DND-41 (cell line): ENCODE results near the gene SLC44A3.

Experiments used
- ATAC-seq: fragments of 200-7000 bp; cut with Tn5 transposase; 3 replicates; pipeline ENCODE4 v1.9.1; 2021; ENCODE audit warnings: low read depth; ENCODE audit not compliant: insufficient read depth
- DNase-seq: peaks from one replicate; pipeline ENCODE4 v3.0.0-alpha.2; 2020
- H2AFZ ChIP-seq: 2 replicates; pipeline ENCODE4 v1.6.0; 2012; ENCODE audit warnings: low read depth, low read length
- H3K27ac ChIP-seq: 2 replicates; pipeline ENCODE4 v1.5.1; 2012; ENCODE audit warnings: low read length, inconsistent platforms
- H3K27me3 ChIP-seq: fragments of 200-600 bp; sonication (generic); 2 replicates; pipeline ENCODE4 v1.6.0; 2012; ENCODE audit warnings: low read length, mild to moderate bottlenecking, inconsistent platforms; ENCODE audit not compliant: insufficient read depth, poor library complexity
- H3K36me3 ChIP-seq: 2 replicates; pipeline ENCODE4 v1.5.1; 2012; ENCODE audit warnings: low read length, inconsistent platforms; ENCODE audit not compliant: insufficient read depth
- H3K4me1 ChIP-seq: 2 replicates; pipeline ENCODE4 v1.5.1; 2012; ENCODE audit warnings: mild to moderate bottlenecking, low read length; ENCODE audit not compliant: insufficient read depth
- H3K4me2 ChIP-seq: 2 replicates; pipeline ENCODE4 v1.6.0; 2012; ENCODE audit warnings: mild to moderate bottlenecking, moderate library complexity, low read length, inconsistent platforms; ENCODE audit not compliant: insufficient read depth
- H3K4me3 ChIP-seq, 2 experiments: fragments of 200-600 bp in 1 of 2; shearing (Covaris generic) in 1 of 2; 2 replicates each; pipeline ENCODE4 v1.5.1; 2012 to 2016; ENCODE audit warnings: inconsistent platforms in 2 of 2, low read length in 2 of 2, mild to moderate bottlenecking in 2 of 2, low read depth in 1 of 2, moderate library complexity in 1 of 2
- H3K79me2 ChIP-seq: 2 replicates; pipeline ENCODE4 v1.6.0; 2012; ENCODE audit warnings: low read length, inconsistent platforms; ENCODE audit not compliant: insufficient read depth
- H3K9ac ChIP-seq: 2 replicates; pipeline ENCODE4 v1.6.0; 2012; ENCODE audit warnings: low read depth, mild to moderate bottlenecking, inconsistent platforms, low read length, moderate library complexity
- H3K9me3 ChIP-seq: 2 replicates; pipeline ENCODE4 v1.5.1; 2012; ENCODE audit warnings: low read length, moderate library complexity, mild to moderate bottlenecking, inconsistent platforms; ENCODE audit not compliant: insufficient read depth, severe bottlenecking
- H4K20me1 ChIP-seq: 2 replicates; pipeline ENCODE4 v1.6.0; 2012; ENCODE audit warnings: low read length; ENCODE audit not compliant: insufficient read depth
- CTCF ChIP-seq: IDR thresholded peaks from 2 replicates; pipeline ENCODE4 v1.5.1; 2012; ENCODE audit warnings: borderline replicate concordance, low read length, moderate library complexity, mild to moderate bottlenecking; ENCODE audit not compliant: poor library complexity, severe bottlenecking; ENCODE audit errors: extremely low read depth
- EZH2 ChIP-seq: IDR thresholded peaks from 3 replicates; pipeline ENCODE4 v1.6.1; 2012; ENCODE audit warnings: borderline replicate concordance, low read depth, mild to moderate bottlenecking, moderate library complexity, low read length, inconsistent platforms; ENCODE audit not compliant: severe bottlenecking

Gene SLC44A3

GRCh38 chr1:94894630-94895029 lies 74.5 kb downstream of the SLC44A3 start:
- H2AFZ ChIP-seq: no peak overlapping the region
- H3K9me3 ChIP-seq: no peaks in the 10 kb centered on the region
- no peaks in the 10 kb centered on the region for H3K79me2 ChIP-seq
- H3K27me3 ChIP-seq: no peaks in the 10 kb centered on the region
- peaks cover 15% of the 10 kb centered on the region; the same call in 1 of the 2 replicates for H3K4me1 ChIP-seq
- H3K4me3 ChIP-seq: no peak overlapping the region
- no peaks in the 10 kb centered on the region for H3K36me3 ChIP-seq
- H3K9ac ChIP-seq: no peak overlapping the region
- no peak for DNase-seq
- H3K4me2 ChIP-seq: no peak overlapping the region
- no peak overlapping the region for H3K27ac ChIP-seq
- no peak for ATAC-seq
- TF ChIP-seq EZH2: no peak
- TF ChIP-seq CTCF: no peak
- no peaks in the 10 kb centered on the region for H4K20me1 ChIP-seq

- no peak for ATAC-seq
- no peak for DNase-seq
Measured at GRCh38 chr1:94895518-94895917, 75.4 kb downstream of the SLC44A3 start.

DNA sequence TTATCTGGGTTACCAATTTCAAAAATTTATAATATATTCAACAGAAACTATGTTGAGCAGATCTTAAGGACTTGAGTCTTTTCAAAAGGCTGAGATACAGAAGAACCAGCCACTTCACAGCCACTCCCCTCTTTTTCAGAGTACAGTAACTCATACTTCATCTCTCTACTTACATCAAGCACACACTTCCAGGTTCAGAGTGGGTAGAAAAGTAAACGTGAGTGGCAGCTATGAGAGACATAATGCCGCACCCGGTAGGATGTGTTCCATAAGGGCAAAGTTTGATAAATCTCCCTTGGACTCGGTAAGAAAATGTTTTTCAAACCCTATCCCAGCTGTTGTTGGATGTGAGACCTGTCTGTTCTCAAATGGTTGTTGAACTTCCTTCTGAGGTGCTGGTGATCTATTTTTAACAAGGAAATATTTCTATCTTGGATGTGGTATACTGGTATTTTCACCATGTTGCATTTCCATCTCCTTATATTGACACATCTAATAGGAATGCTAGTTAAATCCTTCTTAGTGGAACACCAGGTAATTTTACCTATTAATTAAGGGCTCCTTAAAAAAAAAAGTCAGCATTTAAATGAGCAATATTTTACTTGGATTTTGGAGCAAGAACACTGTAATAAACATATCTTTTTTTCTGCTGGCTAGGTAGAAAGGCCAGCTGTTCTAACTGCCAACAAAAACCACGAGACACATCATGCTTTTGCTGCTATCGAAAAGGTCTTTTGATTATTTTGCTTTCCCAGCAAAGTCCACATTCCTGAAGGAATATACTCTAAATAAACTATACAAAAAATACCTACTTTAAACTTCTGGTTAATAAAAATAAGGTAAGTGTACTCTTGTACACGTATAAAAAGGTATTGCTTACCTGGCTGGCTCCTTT lies 78.6 kb downstream of the SLC44A3 start:
- H3K4me2 ChIP-seq: no peak overlapping the region
- H3K9me3 ChIP-seq: no peaks in the 10 kb centered on the region
- no peaks in the 10 kb centered on the region for H4K20me1 ChIP-seq
- ATAC-seq: no peak
- DNase-seq: no peak
- no peaks in the 10 kb centered on the region for H3K27me3 ChIP-seq
- H3K27ac ChIP-seq: 0 out of 2 replicates have a peak overlapping the region, but pooled peaks have one; percentile 8
- H2AFZ ChIP-seq: no peak overlapping the region
- H3K36me3 ChIP-seq: no peaks in the 10 kb centered on the region
- no peaks in the 10 kb centered on the region for H3K79me2 ChIP-seq
- no peak overlapping the region for H3K4me3 ChIP-seq
- TF ChIP-seq EZH2 (no peak), CTCF (no peak)
- H3K9ac ChIP-seq: no peak overlapping the region
- H3K4me1 ChIP-seq: peaks cover 15% of the 10 kb centered on the region; the same call in 1 of the 2 replicates

More at GRCh38 chr1:94895518-94895917, 75.4 kb downstream of the SLC44A3 start:
- Histone ChIP-seq H3K36me3 (no peaks in the 10 kb centered on the region), H3K4me2 (no peak overlapping the region), H3K79me2 (no peaks in the 10 kb centered on the region), H4K20me1 (no peaks in the 10 kb centered on the region), H2AFZ (no peak overlapping the region), H3K9me3 (no peaks in the 10 kb centered on the region), H3K27me3 (no peaks in the 10 kb centered on the region), H3K9ac (no peak overlapping the region), H3K27ac (no peak overlapping the region), H3K4me1 (peaks cover 15% of the 10 kb centered on the region; the same call in 1 of the 2 replicates), H3K4me3 (no peak overlapping the region)
- TF ChIP-seq EZH2: no peak
- no peak for TF ChIP-seq CTCF
